K562 (cell line): ENCODE results near the gene HOXB1. TPM values are rescaled to one million over a fixed set of nuclear protein-coding genes. Genes with fewer than 3 reads are reported as not detected.
"Not testable (repeated sequence)": the region's sequence is repeated elsewhere in the genome, so short reads cannot be mapped to it uniquely, and the experiment has no call there.

Experiments used
- ATAC-seq: fragments of 200-7000 bp; cut with Tn5 transposase; 3 replicates; pipeline ENCODE4 v1.9.1; 2020; ENCODE audit warnings: moderate library complexity
- BruUV-seq: library from RNA; stranded (reverse); fragments of 400-500 nt; replicated peaks from 2 replicates; lab custom pipeline; 2021; lab: Mats Ljungman, UMichigan
- CTCF ChIA-PET: fragments of 300-600 bp; formaldehyde crosslinking; extraction: SDS; loops from one replicate; lab custom pipeline; 2021; ENCODE audit warnings: low intra/inter-chr PET ratio; lab: Yijun Ruan, JAX
- POLR2A ChIA-PET: fragments of 300-600, 350-650 bp; sonication (Branson Sonifier 250); formaldehyde crosslinking; extraction: SDS; loops from one replicate; lab custom pipeline; 2021; ENCODE audit warnings: antibody characterized with exemption, inconsistent platforms; lab: Yijun Ruan, JAX
- DNase-seq, 4 experiments: peaks; one replicate each; pipeline versions ENCODE4 v3.0.0 to v3.0.0-alpha.2; 2011 to 2018; ENCODE audit warnings: low spot score in 3 of 4, mixed read lengths in 3 of 4; ENCODE audit errors: extremely low read depth in 1 of 4
- FAIRE-seq: peaks from 2 replicates; lab custom pipeline; 2011; peaks lifted over from hg19 to GRCh38; lab: Jason Lieb, UNC
- H2AFZ ChIP-seq: 2 replicates; pipeline ENCODE4 v1.6.0; 2011; ENCODE audit warnings: low read depth, low read length, control low read depth, inconsistent platforms
- H3K27ac ChIP-seq: fragments of 200-600 bp; 3 replicates; pipeline ENCODE4 v1.8.0; 2011; ENCODE audit warnings: low read depth, mild to moderate bottlenecking, control low read depth, inconsistent platforms, low read length, moderate library complexity, mixed read lengths; ENCODE audit errors: extremely low read depth
- H3K27me3 ChIP-seq, 2 experiments: fragments of 300-600 bp in 1 of 2; 2 replicates in 1 of 2; 3 replicates in 1 of 2; pipeline versions ENCODE4 v1.6.0 to v1.8.0; 2011; ENCODE audit warnings: inconsistent platforms in 2 of 2, low read length in 2 of 2, mild to moderate bottlenecking in 1 of 2, mixed read lengths in 1 of 2, moderate library complexity in 1 of 2; ENCODE audit not compliant: control insufficient read depth in 2 of 2, insufficient read depth in 2 of 2
- H3K36me3 ChIP-seq: fragments of 300-600 bp; 3 replicates; pipeline ENCODE4 v1.8.0; 2011; ENCODE audit warnings: mild to moderate bottlenecking, low read length, inconsistent platforms; ENCODE audit not compliant: control insufficient read depth, insufficient read depth
- H3K4me1 ChIP-seq, 2 experiments: fragments of 200-600 bp in 1 of 2; replicated peaks in 1 of 2; 2 replicates in 1 of 2; 3 replicates in 1 of 2; pipeline versions ENCODE4 v1.5.1 to v1.8.0; 2011; ENCODE audit warnings: inconsistent platforms in 2 of 2, low read length in 2 of 2, mild to moderate bottlenecking in 1 of 2, mixed read lengths in 1 of 2, moderate library complexity in 1 of 2; ENCODE audit not compliant: control insufficient read depth in 2 of 2, insufficient read depth in 2 of 2
- H3K4me2 ChIP-seq: 2 replicates; pipeline ENCODE4 v1.6.1; 2011; ENCODE audit warnings: low read length, control low read depth, inconsistent platforms, mixed read lengths; ENCODE audit not compliant: insufficient read depth
- H3K4me3 ChIP-seq: fragments of 200-600 bp; sonication (generic), shearing (Covaris generic); 2 replicates; pipeline ENCODE4 v1.5.1; 2016; ENCODE audit warnings: control low read depth, inconsistent platforms
- H3K79me2 ChIP-seq: fragments of 200-600 bp; 3 replicates; pipeline ENCODE4 v1.8.0; 2011; ENCODE audit warnings: low read length, inconsistent platforms; ENCODE audit not compliant: control insufficient read depth, insufficient read depth
- H3K9ac ChIP-seq, 2 experiments: 2 replicates each; pipeline versions ENCODE4 v1.6.0 to v1.6.1; 2011; ENCODE audit warnings: low read depth in 2 of 2, low read length in 2 of 2, control low read depth in 1 of 2, inconsistent platforms in 1 of 2, mild to moderate bottlenecking in 1 of 2, mixed read lengths in 1 of 2; ENCODE audit not compliant: insufficient read depth in 1 of 2
- H3K9me1 ChIP-seq: one replicate; pipeline ENCODE4 v1.6.0; 2011; ENCODE audit warnings: inconsistent platforms, mild to moderate bottlenecking, low read length, moderate library complexity; ENCODE audit not compliant: control insufficient read depth, insufficient read depth
- H3K9me3 ChIP-seq: replicated peaks from 2 replicates; pipeline ENCODE4 v1.5.1; 2011; ENCODE audit warnings: low read depth, low read length, inconsistent platforms; ENCODE audit not compliant: control insufficient read depth, insufficient read depth
- H4K20me1 ChIP-seq: replicated peaks from 2 replicates; pipeline ENCODE4 v1.6.1; 2011; ENCODE audit warnings: low read length, inconsistent platforms, mixed read lengths; ENCODE audit not compliant: control insufficient read depth, insufficient read depth
- ELF4 ChIP-seq: fragments of 450-650 bp; formaldehyde crosslinking; IDR thresholded peaks from 2 replicates; pipeline ENCODE4 v1.4.0; 2022; ENCODE audit warnings: missing genetic modification characterization
- HDAC6 ChIP-seq: IDR thresholded peaks from 2 replicates; pipeline ENCODE4 v1.6.1; 2012; ENCODE audit warnings: low read depth, mild to moderate bottlenecking, control low read depth, inconsistent platforms, low read length, moderate library complexity
- KDM1A ChIP-seq, 2 experiments: fragments of 450-650 bp; IDR thresholded peaks; 2 replicates each; pipeline ENCODE4 v1.6.1; 2016; ENCODE audit warnings: mild to moderate bottlenecking in 2 of 2
- MAZ ChIP-seq, 2 experiments: fragments of 450-650 bp in 1 of 2; sonication (generic) in 1 of 2; formaldehyde crosslinking; IDR thresholded peaks in 1 of 2; conservative IDR thresholded peaks in 1 of 2; 2 replicates each; pipeline versions ENCODE4 v1.4.0 to v1.5.0; 2020; ENCODE audit warnings: mild to moderate bottlenecking in 1 of 2, missing genetic modification reagents in 1 of 2
- RBM25 ChIP-seq: fragments of 200-400 bp; formaldehyde crosslinking; IDR thresholded peaks from 2 replicates; pipeline ENCODE4 v1.6.1; 2018; ENCODE audit warnings: low read length, low read depth, moderate library complexity; ENCODE audit not compliant: severe bottlenecking
- ZNF146 ChIP-seq: IDR thresholded peaks from one replicate; pipeline ENCODE4 v1.6.1; 2018; ENCODE audit warnings: missing compliant biosample characterization; ENCODE audit not compliant: unreplicated experiment
- ZNF431 ChIP-seq: sonication (generic); formaldehyde crosslinking; IDR thresholded peaks from 2 replicates; pipeline ENCODE4 v1.8.0; 2022; ENCODE audit warnings: mild to moderate bottlenecking, missing genetic modification reagents
- ZNF699 ChIP-seq: fragments of 250-450 bp; sonication (Bioruptor Pico); IDR thresholded peaks from 2 replicates; pipeline ENCODE4 v1.8.0; 2021; ENCODE audit warnings: mild to moderate bottlenecking, moderate library complexity; ENCODE audit not compliant: insufficient replicate concordance
- WGBS: fragments of 100-300 bp; shearing (Covaris generic); methylation state at CpG from one replicate; pipeline ENCODE4 v1.1.6; 2016; ENCODE audit warnings: low coverage, mixed read lengths; ENCODE audit not compliant: insufficient coverage; ENCODE audit errors: missing lambda C conversion rate; 5-methylcytosine and 5-hydroxymethylcytosine counted together
- in situ Hi-C: fragments of 300-500 bp; cut with MboI; formaldehyde crosslinking; loops from 4 replicates; pipeline ENCODE4 v1.15.0; 2018; ENCODE audit warnings: inconsistent platforms, mixed read lengths
- intact Hi-C: fragments of 100-400 bp; cut with micrococcal nuclease; formaldehyde crosslinking; loops from 2 replicates; pipeline ENCODE4 v1.14.2; 2022
- polyA plus RNA-seq, 8 experiments: library from polyadenylated mRNA; depleted of rRNA in 4 of 8; stranded (reverse) in 5 of 8; unstranded in 3 of 8; fragments of >200 nt; fragmentation: Nextera tagmentation in 2 of 8; fragmentation: Illumina TruSeq in 1 of 8; extraction: Ambion mirVana in 2 of 8; extraction: Trizol in 1 of 8; gene quantifications; 2 replicates each; pipeline versions ENCODE4 v1.2.1 to v1.2.3, GENCODE V29; 2011 to 2014; ENCODE audit warnings: inconsistent platforms in 1 of 8, missing spikeins in 1 of 8
- total RNA-seq, 7 experiments: library from RNA; depleted of rRNA in 6 of 7; stranded (reverse); fragments of >200 nt in 6 of 7; fragmentation: Illumina TruSeq in 2 of 7; extraction: Trizol in 2 of 7; gene quantifications; 2 replicates each; pipeline versions ENCODE4 v1.2.1 to v1.2.3, GENCODE V29; 2011 to 2021; ENCODE audit warnings: low replicate concordance in 1 of 7

The HOXB1 gene
- total and polyA plus RNA-seq, 9 of the 15 experiments (the other 6 are each of a cell fraction or from before 2014, with no cell fraction given), result 0.04 TPM; not detected in 8

DNA sequence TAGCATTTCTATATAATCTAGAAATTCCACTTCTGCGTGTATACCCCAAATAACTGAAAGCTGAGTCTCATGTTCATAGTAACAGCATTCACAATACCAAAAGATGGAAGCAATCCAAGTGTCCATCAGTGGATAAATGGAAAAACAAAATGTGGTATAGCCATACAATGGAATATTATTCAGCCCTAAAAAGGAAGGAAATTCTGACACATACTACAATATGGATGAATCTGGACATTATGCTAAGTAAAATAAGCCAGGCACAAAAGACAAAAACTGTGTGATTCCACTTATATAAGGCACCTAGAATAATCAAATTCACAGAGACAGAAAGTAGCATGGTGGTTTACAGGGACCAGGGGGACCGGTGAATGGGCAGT lies 20.4 kb downstream of the HOXB1 start:
- DNase-seq (no peak), FAIRE-seq (no peak), ATAC-seq (no peak)
- H3K79me2 ChIP-seq, result no peaks in the 10 kb centered on the region
- H4K20me1 ChIP-seq, result no peaks in the 10 kb centered on the region
- no peak overlapping the region for H3K9ac ChIP-seq
- in situ Hi-C loops (no loop called here), intact Hi-C loops (no loop called here)
- no peaks in the 10 kb centered on the region for H3K36me3 ChIP-seq
- H3K4me3 ChIP-seq, result no peak overlapping the region
- H3K27me3 ChIP-seq, result no peaks in the 10 kb centered on the region
- no peaks in the 10 kb centered on the region for H3K9me1 ChIP-seq
- no peaks in the 10 kb centered on the region for H3K9me3 ChIP-seq
- H2AFZ ChIP-seq, result no peak overlapping the region
- H3K4me1 ChIP-seq, result peaks cover 0 to 33% of the 10 kb centered on the region in 2 experiments; a peak in 4 of 5 replicates
- 91% methylated on average over 2 of the region's 2 CpGs for WGBS
- no TSS peak for BruUV-seq
- no peak overlapping the region for H3K4me2 ChIP-seq
- no peak overlapping the region for H3K27ac ChIP-seq
- ChIA-PET POLR2A (no interaction called here), CTCF (no interaction called here)
- TF ChIP-seq HDAC6 (no peak), ZNF431 (no peak), MAZ (CRISPR knock-in tag; conservative IDR thresholded peaks at IDR 0.05 in 1 of 2, IDR thresholded peaks at IDR 0.05 in 1 of 2) (no peak), ELF4 (CRISPR knock-in tag) (no peak), RBM25 (peak; percentile 39), ZNF146 (CRISPR knock-in tag) (peak; percentile 52), ZNF699 (no peak), KDM1A (IDR thresholded peaks at IDR 0.05) (0 out of 4 replicates have a peak, but pooled peaks of 1 of the 2 experiments have one; percentile 11)

DNA sequence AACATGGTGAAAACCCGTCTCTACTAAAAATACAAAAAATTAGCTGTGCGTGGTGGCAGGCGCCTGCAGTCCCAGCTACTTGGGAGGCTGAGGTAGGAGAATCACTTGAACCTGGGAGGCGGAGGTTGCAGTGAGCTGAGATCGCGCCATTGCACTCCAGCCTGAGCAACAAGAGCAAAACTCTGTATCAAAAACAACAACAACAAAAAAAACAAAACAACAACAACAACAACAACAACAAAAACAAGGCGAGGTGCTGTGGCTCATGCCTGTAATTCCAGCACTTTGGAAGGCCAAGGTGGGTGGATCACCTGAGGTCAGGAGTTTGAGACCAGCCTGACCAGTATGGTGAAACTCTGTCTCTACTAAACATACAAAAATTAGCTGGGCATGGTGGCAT lies 21.1 kb downstream of the HOXB1 start:
- H2AFZ ChIP-seq, H3K36me3 ChIP-seq, DNase-seq, H3K9me1 ChIP-seq, H3K9ac ChIP-seq, H3K27ac ChIP-seq, H3K79me2 ChIP-seq, H3K27me3 ChIP-seq, H4K20me1 ChIP-seq, in situ Hi-C loops, ATAC-seq, H3K9me3 ChIP-seq, intact Hi-C loops, FAIRE-seq, BruUV-seq, H3K4me3 ChIP-seq, POLR2A ChIA-PET, CTCF ChIA-PET, H3K4me2 ChIP-seq: not testable (repeated sequence)
- 87% methylated on average over 7 of the region's 7 CpGs for WGBS
- peaks cover 0 to 35% of the 10 kb centered on the region in 2 experiments; a peak in 4 of 5 replicates for H3K4me1 ChIP-seq
